GM10248 (cell line): ENCODE data around the gene XPNPEP1.

Source experiments
- CTCF ChIA-PET: fragments of 300-600 bp; sonication (Branson Sonifier 250); formaldehyde crosslinking; extraction: SDS; loops from one replicate; lab custom pipeline; 2021; ENCODE audit warnings: antibody characterized with exemption; lab: Yijun Ruan, JAX
- POLR2A ChIA-PET: fragments of 350-650 bp; sonication (Branson Sonifier 250); formaldehyde crosslinking; extraction: SDS; loops from one replicate; lab custom pipeline; 2020; ENCODE audit warnings: antibody characterized with exemption; lab: Yijun Ruan, JAX
- DNase-seq: peaks from one replicate; pipeline ENCODE4 v3.0.0; 2012; ENCODE audit errors: extremely low spot score
- TF ChIP-seq, protein P1 (sequence below): IDR thresholded peaks from 2 replicates; pipeline ENCODE4 v1.5.1; 2012; ENCODE audit warnings: mild to moderate bottlenecking, low read depth; ENCODE audit errors: extremely low read depth, missing control alignments, control extremely low read depth

XPNPEP1 gene

DNA sequence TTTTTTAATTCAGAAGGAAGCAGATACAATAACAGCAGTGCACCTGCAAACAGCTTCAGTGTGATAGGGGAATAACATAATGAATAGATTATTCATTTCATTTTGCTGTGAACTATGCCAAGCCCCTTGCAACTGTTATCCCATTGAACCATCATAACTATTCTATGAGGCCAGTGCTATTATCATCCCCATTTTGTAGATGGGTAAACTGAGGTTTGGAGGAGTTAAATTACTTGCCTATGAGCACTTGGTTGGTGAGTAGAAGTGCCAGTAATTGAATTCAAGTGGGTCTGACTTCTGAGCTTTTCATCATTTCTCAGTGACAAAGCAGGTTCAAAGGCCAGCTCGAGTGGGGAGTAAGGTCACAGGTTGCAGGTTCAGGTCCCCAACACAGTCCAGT is 16.8 kb upstream of the XPNPEP1 start:
- DNase-seq: no peak
- TF ChIP-seq, protein P1, sequence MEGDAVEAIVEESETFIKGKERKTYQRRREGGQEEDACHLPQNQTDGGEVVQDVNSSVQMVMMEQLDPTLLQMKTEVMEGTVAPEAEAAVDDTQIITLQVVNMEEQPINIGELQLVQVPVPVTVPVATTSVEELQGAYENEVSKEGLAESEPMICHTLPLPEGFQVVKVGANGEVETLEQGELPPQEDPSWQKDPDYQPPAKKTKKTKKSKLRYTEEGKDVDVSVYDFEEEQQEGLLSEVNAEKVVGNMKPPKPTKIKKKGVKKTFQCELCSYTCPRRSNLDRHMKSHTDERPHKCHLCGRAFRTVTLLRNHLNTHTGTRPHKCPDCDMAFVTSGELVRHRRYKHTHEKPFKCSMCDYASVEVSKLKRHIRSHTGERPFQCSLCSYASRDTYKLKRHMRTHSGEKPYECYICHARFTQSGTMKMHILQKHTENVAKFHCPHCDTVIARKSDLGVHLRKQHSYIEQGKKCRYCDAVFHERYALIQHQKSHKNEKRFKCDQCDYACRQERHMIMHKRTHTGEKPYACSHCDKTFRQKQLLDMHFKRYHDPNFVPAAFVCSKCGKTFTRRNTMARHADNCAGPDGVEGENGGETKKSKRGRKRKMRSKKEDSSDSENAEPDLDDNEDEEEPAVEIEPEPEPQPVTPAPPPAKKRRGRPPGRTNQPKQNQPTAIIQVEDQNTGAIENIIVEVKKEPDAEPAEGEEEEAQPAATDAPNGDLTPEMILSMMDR: no peak
- CTCF ChIA-PET: interaction anchor here (0.8 to 2.9 kb wide), 5 partner anchors 9 to 56 kb away, joined by 3 to 10 read pairs (median 6); no protein-coding TSS in a partner anchor
- POLR2A ChIA-PET: no interaction called here

DNA sequence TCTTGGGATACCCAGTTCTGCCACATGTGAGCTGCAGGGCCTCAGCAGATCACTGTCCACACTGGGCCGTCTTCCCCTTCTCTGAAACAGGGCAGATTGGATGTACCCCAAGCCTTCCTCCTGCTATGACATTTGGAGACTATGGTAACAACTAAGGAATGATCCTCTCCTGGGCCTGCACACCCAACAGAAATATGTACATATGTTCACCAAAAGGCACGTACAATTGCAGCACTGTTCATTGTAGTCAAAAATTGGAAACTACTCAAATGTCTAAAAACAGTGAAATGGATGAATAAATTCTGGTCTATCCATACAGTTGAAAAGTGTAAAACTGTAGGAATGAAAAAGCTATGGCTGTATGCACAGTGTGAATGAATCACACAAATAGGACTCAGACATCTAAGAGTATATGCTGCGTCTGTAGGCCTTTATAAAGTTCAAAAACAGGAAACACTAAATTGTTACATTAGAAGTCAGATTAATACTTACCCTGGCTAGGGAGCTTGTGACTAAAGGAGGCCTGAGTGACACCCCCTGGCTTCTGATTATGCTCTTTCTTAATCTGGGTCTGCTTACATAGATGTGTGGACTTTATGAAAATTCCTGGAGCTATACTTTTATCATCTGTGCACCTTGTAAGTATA is 16.1 kb upstream of the XPNPEP1 start:
- POLR2A ChIA-PET: no interaction called here
- no peak for DNase-seq
- TF ChIP-seq, protein P1: no peak
- CTCF ChIA-PET: interaction anchor here (0.8 to 2.9 kb wide), 5 partner anchors 8 to 55 kb away, joined by 3 to 10 read pairs (median 6); no protein-coding TSS in a partner anchor

DNA sequence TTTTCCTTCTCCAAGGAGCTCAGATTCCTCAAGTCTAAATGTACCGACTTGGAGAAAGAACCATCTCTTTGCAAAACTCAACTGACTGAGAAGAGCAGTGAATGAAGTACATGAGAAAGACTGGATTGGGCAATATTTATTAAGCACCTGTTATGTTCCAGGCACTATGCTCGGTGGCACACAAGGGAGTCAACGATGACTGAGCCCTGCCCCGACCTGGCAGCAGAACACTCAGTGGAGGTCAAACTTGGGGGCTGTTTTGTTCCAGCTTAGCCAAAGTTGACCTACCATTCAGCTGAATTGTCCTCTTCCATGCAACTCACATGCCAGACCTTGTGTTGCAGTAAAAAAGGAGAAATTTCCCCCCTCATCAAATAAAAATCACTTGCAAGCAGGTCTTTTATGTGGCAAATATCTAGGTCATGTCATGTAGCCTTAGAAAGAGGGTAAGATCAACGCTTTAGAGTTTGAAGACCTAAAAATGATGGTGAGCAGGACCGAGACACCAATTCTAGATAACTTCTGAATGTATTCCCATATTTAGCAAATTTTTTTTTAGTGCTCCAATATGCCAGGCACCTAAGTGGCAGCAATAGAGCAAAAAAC is 14.3 kb upstream of the XPNPEP1 start:
- ChIA-PET POLR2A (no interaction called here), CTCF (interaction anchor here (0.8 to 2.9 kb wide), 6 partner anchors 9 to 53 kb away, joined by 3 to 10 read pairs (median 3); no protein-coding TSS in a partner anchor)
- TF ChIP-seq, protein P1: no peak
- DNase-seq: no peak

DNA sequence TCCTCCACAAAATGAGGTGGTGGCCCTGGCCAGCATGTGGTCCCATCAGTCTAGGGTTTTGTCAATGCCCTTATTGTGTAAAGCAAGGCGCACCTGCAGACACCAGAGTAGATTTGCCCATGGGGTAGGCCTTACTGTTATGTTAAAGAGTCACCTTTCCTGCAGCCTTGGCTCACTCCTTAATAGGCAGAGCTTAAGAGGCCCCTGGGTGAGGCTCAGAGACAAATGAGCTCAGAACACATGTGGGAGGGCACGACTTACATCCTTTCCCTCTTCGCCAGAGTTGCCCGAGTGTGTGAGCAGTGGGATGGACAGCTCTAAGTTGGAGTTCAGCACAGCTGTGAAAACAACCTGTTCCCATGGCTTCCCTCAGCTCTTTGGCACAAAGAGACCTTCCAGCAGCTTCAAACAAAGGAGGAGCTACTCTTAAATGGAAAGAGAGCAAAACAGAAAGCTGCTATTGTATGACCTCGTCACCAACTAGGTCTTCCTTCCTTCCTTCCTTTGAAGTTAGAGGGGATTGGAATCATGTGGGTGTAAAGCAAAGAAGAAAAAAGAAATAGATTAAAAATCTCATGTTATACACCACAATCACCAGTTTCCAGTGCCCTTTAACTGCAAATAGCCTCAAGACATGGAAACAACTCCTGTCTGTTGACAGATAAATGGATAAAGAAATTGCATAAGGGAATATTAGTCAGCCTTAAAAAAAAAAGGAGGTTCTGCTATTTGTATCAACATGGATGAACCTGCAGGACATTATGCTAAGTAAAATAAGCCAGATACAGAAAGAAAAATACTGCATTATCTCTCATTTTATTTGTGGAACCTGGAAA is 11.9 kb upstream of the XPNPEP1 start:
- CTCF ChIA-PET: interaction anchor here (1.2 to 1.5 kb wide), 3 partner anchors 9 to 39 kb away, joined by 3 read pairs; partner anchors contain the start of gene XPNPEP1
- no peak for DNase-seq
- TF ChIP-seq, protein P1: no peak
- POLR2A ChIA-PET: no interaction called here

DNA sequence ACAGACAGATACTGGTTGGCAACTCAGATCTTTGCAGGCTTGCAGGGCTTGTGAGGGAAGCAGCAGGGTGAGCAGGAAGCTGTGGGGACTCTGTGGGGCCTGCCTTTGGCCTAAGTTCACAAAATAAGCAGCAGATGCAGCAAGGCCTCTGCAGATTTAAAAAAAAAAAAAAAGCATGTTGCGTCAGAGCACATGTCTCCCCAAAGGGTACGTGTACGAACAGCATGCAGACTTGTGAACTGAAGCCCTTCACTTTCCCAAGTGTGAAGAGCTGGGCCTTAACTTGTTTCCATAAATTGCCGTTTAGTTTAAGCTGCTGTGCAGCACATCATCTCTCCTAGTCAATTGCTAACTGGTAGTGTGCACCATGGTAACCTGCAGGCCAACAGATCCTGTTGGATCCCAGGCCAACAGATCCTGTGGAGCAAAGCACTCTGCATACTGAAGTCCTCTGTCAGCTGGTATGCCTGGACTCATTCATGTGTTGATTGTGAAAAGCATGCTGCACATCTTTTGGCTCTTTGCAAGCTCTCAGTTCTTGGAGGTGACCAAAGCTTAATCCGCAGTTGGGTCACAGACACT is 10.8 kb upstream of the XPNPEP1 start:
- DNase-seq: no peak
- POLR2A ChIA-PET: no interaction called here

More for the DNA sequence above, 10.8 kb upstream of the XPNPEP1 start:
- CTCF ChIA-PET: interaction anchor here (1.5 kb wide), 2 partner anchors 8 to 37 kb away, joined by 3 read pairs; no protein-coding TSS in a partner anchor
- TF ChIP-seq, protein P1: no peak
